ENCODE data around the gene SAMD13.

The SAMD13 gene

GRCh38 chr1:84344286-84344685 lies 42.8 kb downstream of the SAMD13 start:
- DNase-seq (ENCODE audit: low read depth, low spot score): no peak

- DNase-seq (ENCODE audit: low read depth, low spot score): no peak
Measured at GRCh38 chr1:84345220-84345619, 43.7 kb downstream of the SAMD13 start.

- DNase-seq (ENCODE audit: low read depth, low spot score): no peak
Measured at GRCh38 chr1:84347271-84347931, 45.9 kb downstream of the SAMD13 start.

- DNase-seq (ENCODE audit: low read depth, low spot score): no peak
Measured at GRCh38 chr1:84347932-84348555, 46.5 kb downstream of the SAMD13 start.

GRCh38 chr1:84348759-84349158 lies 47.3 kb downstream of the SAMD13 start:
- no peak for DNase-seq (ENCODE audit: low read depth, low spot score)

- no peak for DNase-seq (ENCODE audit: low read depth, low spot score)
Measured at GRCh38 chr1:84350104-84350503, 48.6 kb downstream of the SAMD13 start.

GRCh38 chr1:84350550-84350949 lies 49.0 kb downstream of the SAMD13 start:
- DNase-seq (ENCODE audit: low read depth, low spot score): no peak

- DNase-seq (ENCODE audit: low read depth, low spot score): no peak
Measured at GRCh38 chr1:84352298-84353106, 51.0 kb downstream of the SAMD13 start.

- no peak for DNase-seq (ENCODE audit: low read depth, low spot score)
Measured at GRCh38 chr1:84353695-84354094, 52.2 kb downstream of the SAMD13 start.

- no peak for DNase-seq (ENCODE audit: low read depth, low spot score)
Measured at GRCh38 chr1:84355556-84355955, 54.0 kb downstream of the SAMD13 start.

GRCh38 chr1:84356881-84357280 lies 55.4 kb downstream of the SAMD13 start:
- no peak for DNase-seq (ENCODE audit: low read depth, low spot score)

- DNase-seq (ENCODE audit: low read depth, low spot score): no peak
Measured at GRCh38 chr1:84358695-84359094, 57.2 kb downstream of the SAMD13 start.

- no peak for DNase-seq (ENCODE audit: low read depth, low spot score)
Measured at GRCh38 chr1:84360316-84360715, 58.8 kb downstream of the SAMD13 start.

- no peak for DNase-seq (ENCODE audit: low read depth, low spot score)
Measured at GRCh38 chr1:84361796-84362195, 60.3 kb downstream of the SAMD13 start.

GRCh38 chr1:84363019-84363418 lies 61.5 kb downstream of the SAMD13 start:
- DNase-seq (ENCODE audit: low read depth, low spot score): no peak

- DNase-seq (ENCODE audit: low read depth, low spot score): no peak
Measured at GRCh38 chr1:84363622-84364021, 62.1 kb downstream of the SAMD13 start.

- peak; percentile 45 for DNase-seq (ENCODE audit: low read depth, low spot score)
Measured at GRCh38 chr1:84365225-84366221, 64.0 kb downstream of the SAMD13 start.

- DNase-seq (ENCODE audit: low read depth, low spot score): no peak
Measured at GRCh38 chr1:84366786-84367185, 65.3 kb downstream of the SAMD13 start.

GRCh38 chr1:84367219-84367618 lies 65.7 kb downstream of the SAMD13 start:
- no peak for DNase-seq (ENCODE audit: low read depth, low spot score)

GRCh38 chr1:84368441-84368840 lies 66.9 kb downstream of the SAMD13 start:
- no peak for DNase-seq (ENCODE audit: low read depth, low spot score)

GRCh38 chr1:84370266-84370665 lies 68.8 kb downstream of the SAMD13 start:
- DNase-seq (ENCODE audit: low read depth, low spot score): no peak
